GM19043 (cell line): ENCODE data around the gene OR10A4.
"Not testable (repeated sequence)": the region's sequence is repeated elsewhere in the genome, so short reads cannot be mapped to it uniquely, and the experiment has no call there.

Experiments used
- ATAC-seq: cut with Tn5 transposase; IDR thresholded peaks from one replicate; pipeline ENCODE4 v1.9.1; 2021; ENCODE audit warnings: low read depth; ENCODE audit not compliant: unreplicated experiment

Gene OR10A4, protein sequence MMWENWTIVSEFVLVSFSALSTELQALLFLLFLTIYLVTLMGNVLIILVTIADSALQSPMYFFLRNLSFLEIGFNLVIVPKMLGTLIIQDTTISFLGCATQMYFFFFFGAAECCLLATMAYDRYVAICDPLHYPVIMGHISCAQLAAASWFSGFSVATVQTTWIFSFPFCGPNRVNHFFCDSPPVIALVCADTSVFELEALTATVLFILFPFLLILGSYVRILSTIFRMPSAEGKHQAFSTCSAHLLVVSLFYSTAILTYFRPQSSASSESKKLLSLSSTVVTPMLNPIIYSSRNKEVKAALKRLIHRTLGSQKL

DNA sequence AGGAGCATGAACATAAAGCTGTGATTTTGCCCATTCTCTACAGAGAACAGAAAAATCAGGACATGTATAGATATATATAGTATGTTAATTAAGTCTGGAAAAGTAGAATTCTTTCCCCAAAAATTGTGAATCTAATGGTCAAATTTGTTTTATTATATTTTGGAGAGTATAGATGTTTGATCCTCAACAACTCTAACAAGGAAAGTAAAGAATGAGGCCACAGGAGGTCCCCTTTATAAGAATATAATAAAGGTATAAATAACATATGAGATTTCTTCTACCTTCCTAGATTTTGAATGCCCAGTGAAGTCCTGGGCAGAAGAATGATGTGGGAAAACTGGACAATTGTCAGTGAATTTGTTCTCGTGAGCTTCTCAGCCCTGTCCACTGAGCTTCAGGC lies at the start of gene OR10A4:
TSS of gene OR10A4 (plus strand) at position 301 of the 400 bp plus-strand sequence. CDS start at position 324, 23 bp downstream.
- no peak for ATAC-seq

- ATAC-seq = no peak
Observed at GRCh38 chr11:6828103-6828502, 48.3 kb upstream of the OR10A4 start.

DNA sequence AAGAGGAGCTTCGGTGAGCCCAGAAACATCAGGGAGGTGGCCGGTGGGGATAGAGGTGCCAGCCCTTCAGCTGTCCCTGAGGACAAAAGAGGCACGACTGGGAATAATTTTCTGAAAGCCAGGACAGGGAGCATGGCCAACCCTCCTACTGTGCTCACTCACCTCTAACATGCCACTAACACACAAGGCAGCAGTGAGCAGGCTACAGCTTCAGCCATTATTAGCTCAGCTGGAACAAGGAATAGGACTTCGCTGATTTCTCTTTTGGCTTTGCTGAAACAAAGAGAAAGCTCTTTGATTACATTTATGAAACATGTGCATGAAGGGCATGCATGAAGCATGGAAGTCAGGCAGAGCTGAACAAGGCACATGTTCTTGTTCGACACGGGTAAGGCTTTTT lies 43.1 kb upstream of the OR10A4 start:
- no peak for ATAC-seq

DNA sequence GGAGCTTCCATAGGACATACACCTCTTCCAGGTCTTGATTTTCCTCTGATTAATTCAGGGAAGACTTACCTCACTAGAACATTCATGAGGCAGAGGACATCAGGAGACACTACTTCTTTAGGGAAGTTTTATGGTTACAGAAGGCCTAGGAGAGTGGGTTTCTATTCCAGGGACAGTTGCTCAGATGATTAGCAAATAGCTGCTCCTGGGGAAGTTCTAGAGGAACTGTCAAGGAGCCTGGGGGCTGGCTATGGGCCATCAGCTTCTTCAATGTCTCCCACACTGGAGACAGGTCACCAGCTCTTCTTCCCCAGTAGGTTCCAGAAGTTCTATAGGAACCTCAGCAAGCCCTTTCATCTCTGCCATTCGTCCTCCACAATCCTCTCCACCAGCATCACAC lies 42.4 kb upstream of the OR10A4 start:
- no peak for ATAC-seq

- ATAC-seq = no peak
Observed at GRCh38 chr11:6841694-6842093, 34.7 kb upstream of the OR10A4 start.

- ATAC-seq = no peak
Observed at GRCh38 chr11:6843670-6844069, 32.8 kb upstream of the OR10A4 start.

GRCh38 chr11:6844356-6844755 lies 32.1 kb upstream of the OR10A4 start:
- no peak for ATAC-seq

- ATAC-seq = no peak
Observed at GRCh38 chr11:6845383-6845782, 31.0 kb upstream of the OR10A4 start, which contains the start of gene OR10A5. Gene OR10A5 (plus strand): TSS chr11:6845683. CDS start chr11:6845683, 0 bp downstream.

GRCh38 chr11:6850526-6850925 lies 25.9 kb upstream of the OR10A4 start:
- ATAC-seq = no peak

GRCh38 chr11:6854801-6855200 lies 21.6 kb upstream of the OR10A4 start:
- ATAC-seq = not testable (repeated sequence)

GRCh38 chr11:6855971-6856541 lies 20.4 kb upstream of the OR10A4 start:
- ATAC-seq = no peak

GRCh38 chr11:6856871-6857270 lies 19.6 kb upstream of the OR10A4 start:
- no peak for ATAC-seq

GRCh38 chr11:6862961-6863360 lies 13.5 kb upstream of the OR10A4 start, which contains the start of gene OR10A2:
Gene OR10A2 (plus strand): TSS chr11:6863057. CDS start chr11:6869755, 6,698 bp downstream.
- ATAC-seq = no peak

GRCh38 chr11:6864438-6864837 lies 12.0 kb upstream of the OR10A4 start:
- ATAC-seq = no peak

GRCh38 chr11:6871278-6871677 lies 5.1 kb upstream of the OR10A4 start:
- ATAC-seq = no peak

DNA sequence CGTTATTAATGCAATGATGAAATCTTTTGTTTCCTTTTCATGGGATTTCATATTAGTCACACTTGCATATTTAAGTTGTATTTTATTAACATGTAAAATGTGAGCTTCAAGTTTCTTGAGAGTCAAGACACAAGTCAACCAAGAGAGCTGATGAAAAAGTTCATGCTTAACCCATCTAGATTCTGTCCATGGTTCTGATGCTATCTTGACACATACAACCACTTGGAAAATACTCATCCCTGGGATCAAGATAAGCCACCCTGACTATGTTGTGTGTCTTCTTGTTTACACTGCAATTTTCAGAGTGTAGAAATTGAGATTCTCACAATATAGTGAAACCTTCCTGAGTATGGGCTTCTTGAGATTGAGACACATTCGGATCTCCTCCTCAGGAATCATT lies 664 bp upstream of the OR10A4 start:
- ATAC-seq = no peak

GRCh38 chr11:6876914-6877313 lies 489 bp downstream of the OR10A4 start:
- no peak for ATAC-seq

DNA sequence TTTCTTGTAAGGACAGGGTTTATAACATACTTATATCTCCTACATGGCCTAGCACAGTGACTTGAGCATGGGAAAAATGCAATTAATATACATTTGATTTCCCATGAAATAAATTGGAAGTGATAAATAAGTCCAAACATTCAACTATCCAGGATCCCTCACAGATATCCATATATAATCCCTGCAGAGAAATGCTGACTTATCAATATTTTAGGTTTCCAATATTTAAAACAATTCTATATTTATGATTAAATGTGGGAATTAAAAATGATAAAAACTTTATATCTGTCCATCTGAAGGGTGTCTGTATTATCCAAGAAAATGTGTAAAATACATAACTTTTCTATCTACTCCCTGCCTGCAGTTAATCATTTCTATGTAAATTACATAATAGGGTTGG lies 6.3 kb downstream of the OR10A4 start:
- no peak for ATAC-seq

GRCh38 chr11:6887711-6888110 lies 11.3 kb downstream of the OR10A4 start:
- ATAC-seq = not testable (repeated sequence)

DNA sequence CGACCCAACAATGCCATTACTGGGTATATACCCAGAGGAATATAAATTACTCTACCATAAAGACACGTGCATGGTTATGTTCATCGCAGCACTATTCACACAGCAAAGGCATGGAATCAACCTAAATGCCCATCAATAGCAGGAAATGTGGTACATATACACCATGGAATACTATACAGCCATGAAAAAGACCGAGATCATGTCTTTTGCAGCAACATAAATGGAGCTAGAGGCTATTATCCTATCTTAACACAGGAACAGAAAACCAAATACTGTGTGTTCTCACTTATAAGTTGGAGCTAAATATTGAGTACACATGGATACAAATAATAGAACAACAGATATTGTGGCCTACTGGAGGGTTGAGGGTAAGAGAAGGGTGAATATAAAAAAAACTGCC lies 12.4 kb downstream of the OR10A4 start:
- no peak for ATAC-seq

GRCh38 chr11:6889835-6890234 lies 13.4 kb downstream of the OR10A4 start:
- ATAC-seq = no peak

DNA sequence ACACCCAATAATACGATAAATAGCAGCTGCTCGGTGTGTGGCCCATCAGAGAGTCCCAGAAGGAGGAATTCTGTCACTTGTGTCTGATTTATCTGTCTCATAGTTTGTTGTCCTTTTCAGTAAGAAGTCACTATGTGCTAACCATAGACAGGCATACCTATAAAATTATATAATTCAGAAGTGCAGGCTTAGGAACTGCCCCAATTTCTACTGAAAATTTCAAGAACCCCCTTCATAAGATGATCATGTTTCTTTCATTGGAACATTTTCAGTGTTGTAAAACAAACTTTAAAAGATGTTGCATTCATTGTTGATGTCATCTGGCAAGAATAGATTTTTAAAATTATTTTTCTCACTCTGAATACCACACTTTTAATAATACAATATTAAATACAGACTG lies 16.0 kb downstream of the OR10A4 start, which contains the start of gene OR2D2:
TSS of gene OR2D2 (minus strand) at position 101 of the 400 bp plus-strand sequence. CDS start at position 101, 0 bp downstream.
- ATAC-seq = no peak
